HCT116 (cell line): ENCODE results near the gene XPNPEP2. TPM values are rescaled to one million over a fixed set of nuclear protein-coding genes. Genes with fewer than 3 reads are reported as not detected.

ENCODE experiments used
- ATAC-seq: fragments of 200-7000 bp; cut with Tn5 transposase; 2 replicates; pipeline ENCODE4 v1.9.1; 2020; ENCODE audit warnings: mild to moderate bottlenecking, moderate library complexity
- BruUV-seq: library from RNA; stranded (reverse); fragments of 400-500 nt; replicated peaks from 2 replicates; lab custom pipeline; 2021; lab: Mats Ljungman, UMichigan
- CTCF ChIA-PET: fragments of 300-600 bp; sonication (Branson Sonifier 250); formaldehyde crosslinking; loops from one replicate; lab custom pipeline; 2021; ENCODE audit warnings: antibody characterized with exemption; lab: Charles Lee
- POLR2A ChIA-PET: fragments of 300-600, 350-600 bp; sonication (Branson Sonifier 250); formaldehyde crosslinking; loops from one replicate; lab custom pipeline; 2021; ENCODE audit warnings: antibody characterized with exemption; lab: Charles Lee
- RAD21 ChIA-PET, 2 experiments: fragments of 300-600 bp; sonication (Branson Sonifier 250); formaldehyde crosslinking; loops; one replicate each; lab custom pipeline; 2023; ENCODE audit warnings: low total read pairs in 2 of 2; ENCODE audit not compliant: uncharacterized antibody in 2 of 2, unreplicated experiment in 2 of 2, low non-redundant PET in 1 of 2; lab: Charles Lee
- DNase-seq: peaks from one replicate; pipeline ENCODE4 v3.0.0-alpha.2; 2010; ENCODE audit warnings: low read depth, low spot score
- H2AFZ ChIP-seq: fragments of 200-600 bp; shearing (Covaris generic), sonication (generic); 2 replicates; pipeline ENCODE4 v1.6.1; 2017; ENCODE audit warnings: low read depth, mixed run types, mixed read lengths, antibody characterized with exemption, low read length; ENCODE audit not compliant: poor library complexity, severe bottlenecking
- H3K27ac ChIP-seq: 2 replicates; pipeline ENCODE4 v1.5.1; 2012; ENCODE audit warnings: low read depth, low read length
- H3K27me3 ChIP-seq: fragments of 200-600 bp; sonication (generic); 2 replicates; pipeline ENCODE4 v1.6.1; 2016; ENCODE audit warnings: mixed run types, low read length, mixed read lengths; ENCODE audit not compliant: insufficient read depth
- H3K36me3 ChIP-seq, 2 experiments: fragments of 200-500 bp in 1 of 2; fragments of 200-600 bp in 1 of 2; sonication (Bioruptor generic) in 1 of 2; sonication (generic) in 1 of 2; 2 replicates each; pipeline versions ENCODE4 v1.5.1 to v1.6.1; 2014 to 2016; ENCODE audit warnings: low read length in 2 of 2, inconsistent platforms in 1 of 2, mixed read lengths in 1 of 2, mixed run types in 1 of 2; ENCODE audit not compliant: insufficient read depth in 2 of 2, control insufficient read depth in 1 of 2
- H3K4me1 ChIP-seq, 2 experiments: fragments of 200-600 bp in 1 of 2; sonication (generic) in 1 of 2; 2 replicates each; pipeline versions ENCODE4 v1.5.1 to v1.6.1; 2012 to 2017; ENCODE audit warnings: low read length in 2 of 2, inconsistent platforms in 1 of 2, mild to moderate bottlenecking in 1 of 2, mixed read lengths in 1 of 2, mixed run types in 1 of 2, moderate library complexity in 1 of 2; ENCODE audit not compliant: insufficient read depth in 2 of 2, control insufficient read depth in 1 of 2
- H3K4me2 ChIP-seq: fragments of 200-600 bp; sonication (generic); 2 replicates; pipeline ENCODE4 v1.6.1; 2017; ENCODE audit warnings: mixed run types, low read length, mixed read lengths
- H3K4me3 ChIP-seq, 2 experiments: fragments of 200-600 bp in 1 of 2; sonication (generic) in 1 of 2; replicated peaks in 1 of 2; 2 replicates each; pipeline ENCODE4 v1.5.1; 2011 to 2016; ENCODE audit warnings: low read length in 2 of 2, control low read depth in 1 of 2, low read depth in 1 of 2, mild to moderate bottlenecking in 1 of 2, mixed read lengths in 1 of 2, mixed run types in 1 of 2
- H3K79me2 ChIP-seq: fragments of 200-600 bp; sonication (generic); 2 replicates; pipeline ENCODE4 v1.6.1; 2017; ENCODE audit warnings: mild to moderate bottlenecking, mixed run types, low read length, moderate library complexity, mixed read lengths; ENCODE audit not compliant: insufficient read depth
- H3K9ac ChIP-seq: fragments of 200-600 bp; sonication (generic); 2 replicates; pipeline ENCODE4 v1.6.1; 2016; ENCODE audit warnings: low read length, mixed read lengths
- H3K9me2 ChIP-seq: fragments of 200-600 bp; sonication (generic), shearing (Covaris generic); 2 replicates; pipeline ENCODE4 v1.6.1; 2017; ENCODE audit warnings: mixed run types, mild to moderate bottlenecking, moderate library complexity; ENCODE audit not compliant: insufficient read depth
- H3K9me3 ChIP-seq, 2 experiments: fragments of 200-500 bp in 1 of 2; fragments of 200-600 bp in 1 of 2; sonication (Bioruptor generic) in 1 of 2; sonication (generic) in 1 of 2; 2 replicates each; pipeline ENCODE4 v1.6.1; 2014 to 2017; ENCODE audit warnings: low read length in 2 of 2, mixed read lengths in 2 of 2, inconsistent platforms in 1 of 2, low read depth in 1 of 2, mild to moderate bottlenecking in 1 of 2, mixed run types in 1 of 2, moderate library complexity in 1 of 2; ENCODE audit not compliant: control insufficient read depth in 1 of 2, insufficient read depth in 1 of 2
- H4K20me1 ChIP-seq: fragments of 200-600 bp; sonication (generic), shearing (Covaris generic); 2 replicates; pipeline ENCODE4 v1.6.1; 2017; ENCODE audit warnings: mixed run types, mild to moderate bottlenecking, moderate library complexity; ENCODE audit not compliant: insufficient read depth
- CBX3 ChIP-seq: IDR thresholded peaks from 2 replicates; pipeline ENCODE4 v1.6.1; 2012; ENCODE audit warnings: low read depth
- ELF1 ChIP-seq: IDR thresholded peaks from 2 replicates; pipeline ENCODE4 v1.6.1; 2012; ENCODE audit warnings: low read depth, borderline replicate concordance
- EZH2phosphoT487 ChIP-seq: fragments of 200-600 bp; IDR thresholded peaks from 2 replicates; pipeline ENCODE4 v1.6.1; 2018; ENCODE audit warnings: antibody characterized with exemption, borderline replicate concordance
- FOSL1 ChIP-seq: IDR thresholded peaks from 2 replicates; pipeline ENCODE4 v1.6.1; 2012; ENCODE audit warnings: low read depth
- POLR2AphosphoS5 ChIP-seq: IDR thresholded peaks from 2 replicates; pipeline ENCODE4 v1.6.1; 2011; ENCODE audit warnings: mild to moderate bottlenecking, low read depth, low read length, moderate library complexity
- REST ChIP-seq: IDR thresholded peaks from 2 replicates; pipeline ENCODE4 v1.6.1; 2012; ENCODE audit warnings: low read depth
- SIN3A ChIP-seq: IDR thresholded peaks from 2 replicates; pipeline ENCODE4 v1.6.1; 2012; ENCODE audit warnings: low read depth
- SRF ChIP-seq: IDR thresholded peaks from 2 replicates; pipeline ENCODE4 v1.6.1; 2012; ENCODE audit warnings: low read depth
- TCF7L2 ChIP-seq: IDR thresholded peaks from 2 replicates; pipeline ENCODE4 v1.7.0; 2011; ENCODE audit warnings: borderline replicate concordance, inconsistent platforms; ENCODE audit not compliant: insufficient read depth, insufficient read length; ENCODE audit errors: extremely low read depth
- ZBTB33 ChIP-seq: IDR thresholded peaks from 2 replicates; pipeline ENCODE4 v1.6.1; 2011; ENCODE audit warnings: mild to moderate bottlenecking, low read length, moderate library complexity; ENCODE audit not compliant: insufficient replicate concordance; ENCODE audit errors: extremely low read depth
- ZNF274 ChIP-seq: fragments of 200-500 bp; sonication (Bioruptor generic); IDR thresholded peaks from 2 replicates; pipeline ENCODE4 v1.6.1; 2014; ENCODE audit warnings: mild to moderate bottlenecking, low read depth, low read length, inconsistent platforms
- intact Hi-C: fragments of 100-400 bp; cut with micrococcal nuclease; formaldehyde crosslinking; loops from 2 replicates; pipeline ENCODE4 v1.10.0; 2022
- total RNA-seq: library from RNA; stranded (reverse); gene quantifications from one replicate; pipeline ENCODE4 v1.2.1, GENCODE V29; 2021; ENCODE audit not compliant: unreplicated experiment
- TF ChIP-seq, protein P1 (sequence below): IDR thresholded peaks from 2 replicates; pipeline ENCODE4 v1.6.1; 2012
- TF ChIP-seq, protein P2 (sequence below), 3 experiments: fragments of 200-600 bp in 1 of 3; sonication (generic) in 1 of 3; IDR thresholded peaks in 2 of 3; conservative IDR thresholded peaks in 1 of 3; 2 replicates each; pipeline ENCODE4 v1.5.1; 2012 to 2017; ENCODE audit warnings: low read depth in 2 of 3, low read length in 2 of 3, antibody characterized with exemption in 1 of 3, borderline replicate concordance in 1 of 3, control low read depth in 1 of 3, mild to moderate bottlenecking in 1 of 3, mixed read lengths in 1 of 3, mixed run types in 1 of 3, moderate library complexity in 1 of 3; ENCODE audit not compliant: insufficient read depth in 1 of 3

Gene XPNPEP2
- total RNA-seq, 1 experiment from 2014 or later, result not detected

DNA sequence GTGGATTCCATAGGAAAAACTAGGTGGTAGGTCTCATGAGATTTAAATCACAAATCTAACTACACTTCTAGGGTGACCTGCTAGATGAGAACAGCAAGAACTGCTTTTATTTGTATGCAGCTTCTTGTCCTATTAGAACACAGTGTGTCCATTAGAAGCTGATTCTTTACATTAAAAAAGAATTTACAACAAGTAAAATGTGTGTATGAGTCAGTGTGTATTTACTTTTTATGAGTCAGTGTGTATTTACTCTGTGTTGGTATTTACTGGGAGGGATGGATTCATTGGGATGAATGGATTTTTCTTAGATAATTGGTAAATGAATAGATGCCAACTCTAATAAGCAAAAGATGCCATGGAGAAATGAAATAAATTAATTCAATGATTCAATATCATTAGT lies 40.6 kb upstream of the XPNPEP2 start:
- H4K20me1 ChIP-seq, result no peaks in the 10 kb centered on the region
- no peaks in the 10 kb centered on the region for H3K27me3 ChIP-seq
- no peak for ATAC-seq
- RAD21 ChIA-PET, result no interaction called here
- H3K9ac ChIP-seq, result no peak overlapping the region
- BruUV-seq, result no TSS peak
- CTCF ChIA-PET, result no interaction called here
- no peak overlapping the region for H2AFZ ChIP-seq
- H3K9me3 ChIP-seq, result no peaks in the 10 kb centered on the region
- DNase-seq, result no peak
- H3K27ac ChIP-seq, result no peak overlapping the region
- H3K4me2 ChIP-seq, result no peak overlapping the region
- no peak for TF ChIP-seq SRF
- TF ChIP-seq ZNF274, result no peak
- no peak for TF ChIP-seq POLR2AphosphoS5
- no peak for TF ChIP-seq REST
- no peak for TF ChIP-seq TCF7L2
- no peak for TF ChIP-seq CBX3
- TF ChIP-seq, protein P1, sequence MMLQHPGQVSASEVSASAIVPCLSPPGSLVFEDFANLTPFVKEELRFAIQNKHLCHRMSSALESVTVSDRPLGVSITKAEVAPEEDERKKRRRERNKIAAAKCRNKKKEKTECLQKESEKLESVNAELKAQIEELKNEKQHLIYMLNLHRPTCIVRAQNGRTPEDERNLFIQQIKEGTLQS, result no peak
- TF ChIP-seq FOSL1, result no peak
- no peak for TF ChIP-seq ELF1
- no peak for TF ChIP-seq EZH2phosphoT487
- TF ChIP-seq, protein P2, sequence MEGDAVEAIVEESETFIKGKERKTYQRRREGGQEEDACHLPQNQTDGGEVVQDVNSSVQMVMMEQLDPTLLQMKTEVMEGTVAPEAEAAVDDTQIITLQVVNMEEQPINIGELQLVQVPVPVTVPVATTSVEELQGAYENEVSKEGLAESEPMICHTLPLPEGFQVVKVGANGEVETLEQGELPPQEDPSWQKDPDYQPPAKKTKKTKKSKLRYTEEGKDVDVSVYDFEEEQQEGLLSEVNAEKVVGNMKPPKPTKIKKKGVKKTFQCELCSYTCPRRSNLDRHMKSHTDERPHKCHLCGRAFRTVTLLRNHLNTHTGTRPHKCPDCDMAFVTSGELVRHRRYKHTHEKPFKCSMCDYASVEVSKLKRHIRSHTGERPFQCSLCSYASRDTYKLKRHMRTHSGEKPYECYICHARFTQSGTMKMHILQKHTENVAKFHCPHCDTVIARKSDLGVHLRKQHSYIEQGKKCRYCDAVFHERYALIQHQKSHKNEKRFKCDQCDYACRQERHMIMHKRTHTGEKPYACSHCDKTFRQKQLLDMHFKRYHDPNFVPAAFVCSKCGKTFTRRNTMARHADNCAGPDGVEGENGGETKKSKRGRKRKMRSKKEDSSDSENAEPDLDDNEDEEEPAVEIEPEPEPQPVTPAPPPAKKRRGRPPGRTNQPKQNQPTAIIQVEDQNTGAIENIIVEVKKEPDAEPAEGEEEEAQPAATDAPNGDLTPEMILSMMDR (IDR thresholded peaks at IDR 0.05 in 2 of 3, conservative IDR thresholded peaks at IDR 0.05 in 1 of 3; ENCODE audit: borderline replicate concordance in 1 of 3, insufficient read depth in 1 of 3, low read depth in 2 of 3, low read length in 2 of 3), result no peak
- TF ChIP-seq SIN3A, result no peak
- TF ChIP-seq ZBTB33, result no peak
- peaks cover 0 to 6% of the 10 kb centered on the region in 2 experiments; a peak in 1 of 4 replicates for H3K4me1 ChIP-seq
- no peaks in the 10 kb centered on the region for H3K36me3 ChIP-seq
- no peaks in the 10 kb centered on the region for H3K9me2 ChIP-seq
- H3K79me2 ChIP-seq, result no peaks in the 10 kb centered on the region
- H3K4me3 ChIP-seq, result no peak overlapping the region
- intact Hi-C loops, result no loop called here
- POLR2A ChIA-PET, result no interaction called here
